HFF-Myc (cell line): ENCODE data around the gene UBR3.
A peak's percentile ranks its signal among the peaks of the same experiment; 100 is the strongest.

Experiments used
- DNase-seq: peaks from one replicate; pipeline ENCODE4 v3.0.0-alpha.2; 2011; ENCODE audit warnings: low read depth; ENCODE audit errors: extremely low read depth
- H3K4me3 ChIP-seq: replicated peaks from 2 replicates; pipeline ENCODE4 v1.5.1; 2011; ENCODE audit warnings: low read depth, mild to moderate bottlenecking, control low read depth, low read length
- TF ChIP-seq, protein P1 (sequence below): IDR thresholded peaks from 2 replicates; pipeline ENCODE4 v1.5.1; 2012; ENCODE audit warnings: mild to moderate bottlenecking, low read depth, low read length, control low read depth; ENCODE audit errors: missing control alignments

Gene UBR3

DNA sequence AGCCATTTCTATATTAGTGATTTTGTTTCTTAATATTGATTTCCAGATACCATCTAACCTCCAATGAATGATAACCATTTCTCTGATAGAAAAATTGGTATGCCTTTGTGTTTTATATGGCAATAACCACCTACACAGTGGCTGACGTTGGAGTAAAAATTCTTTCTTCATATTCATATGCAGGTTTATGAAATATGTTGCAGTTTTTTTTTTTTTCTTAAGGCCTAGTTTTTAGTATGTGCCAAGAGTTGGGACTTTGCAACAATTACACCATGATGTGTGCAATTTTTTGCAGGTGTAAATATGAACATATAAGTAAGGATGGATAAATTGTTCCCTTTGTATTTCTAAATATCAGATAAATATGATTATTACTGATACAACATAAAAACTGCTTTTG lies 187.5 kb downstream of the UBR3 start:
- no peak overlapping the region for H3K4me3 ChIP-seq
- TF ChIP-seq, protein P1, sequence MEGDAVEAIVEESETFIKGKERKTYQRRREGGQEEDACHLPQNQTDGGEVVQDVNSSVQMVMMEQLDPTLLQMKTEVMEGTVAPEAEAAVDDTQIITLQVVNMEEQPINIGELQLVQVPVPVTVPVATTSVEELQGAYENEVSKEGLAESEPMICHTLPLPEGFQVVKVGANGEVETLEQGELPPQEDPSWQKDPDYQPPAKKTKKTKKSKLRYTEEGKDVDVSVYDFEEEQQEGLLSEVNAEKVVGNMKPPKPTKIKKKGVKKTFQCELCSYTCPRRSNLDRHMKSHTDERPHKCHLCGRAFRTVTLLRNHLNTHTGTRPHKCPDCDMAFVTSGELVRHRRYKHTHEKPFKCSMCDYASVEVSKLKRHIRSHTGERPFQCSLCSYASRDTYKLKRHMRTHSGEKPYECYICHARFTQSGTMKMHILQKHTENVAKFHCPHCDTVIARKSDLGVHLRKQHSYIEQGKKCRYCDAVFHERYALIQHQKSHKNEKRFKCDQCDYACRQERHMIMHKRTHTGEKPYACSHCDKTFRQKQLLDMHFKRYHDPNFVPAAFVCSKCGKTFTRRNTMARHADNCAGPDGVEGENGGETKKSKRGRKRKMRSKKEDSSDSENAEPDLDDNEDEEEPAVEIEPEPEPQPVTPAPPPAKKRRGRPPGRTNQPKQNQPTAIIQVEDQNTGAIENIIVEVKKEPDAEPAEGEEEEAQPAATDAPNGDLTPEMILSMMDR = no peak
- no peak for DNase-seq

DNA sequence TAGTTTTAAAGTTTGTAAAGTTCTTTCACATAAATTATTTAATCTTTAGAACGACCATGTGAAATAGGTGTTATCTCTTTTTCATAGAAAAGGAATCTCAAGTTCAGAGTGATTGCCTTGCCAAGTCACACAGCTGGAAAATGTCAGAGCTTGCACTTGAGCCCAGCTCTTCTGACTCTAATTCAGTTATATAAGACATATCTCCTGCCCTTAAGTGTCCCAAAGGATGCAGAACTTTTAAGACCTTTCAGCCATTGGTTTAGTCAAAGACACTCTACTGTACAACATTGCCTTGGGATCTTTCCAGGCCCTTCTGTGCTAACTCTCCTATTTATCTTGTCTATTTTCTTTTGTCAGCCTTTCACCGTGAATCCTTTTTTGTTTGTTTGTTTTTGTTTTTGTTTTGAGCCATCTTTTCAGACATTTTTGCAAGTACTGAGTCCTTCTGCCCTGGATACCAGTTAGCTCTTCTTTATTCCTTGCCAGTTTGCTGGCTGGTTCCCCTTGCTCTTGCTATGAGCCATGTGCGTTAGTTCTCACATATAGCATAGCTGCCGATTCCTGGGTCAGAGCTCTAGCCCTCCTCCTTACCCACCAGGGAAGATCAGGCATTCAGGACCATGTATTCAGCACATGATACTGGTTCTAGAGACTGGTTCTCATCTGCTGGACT lies 190.7 kb downstream of the UBR3 start:
- H3K4me3 ChIP-seq = no peak overlapping the region
- DNase-seq = no peak
- TF ChIP-seq, protein P1 = no peak

DNA sequence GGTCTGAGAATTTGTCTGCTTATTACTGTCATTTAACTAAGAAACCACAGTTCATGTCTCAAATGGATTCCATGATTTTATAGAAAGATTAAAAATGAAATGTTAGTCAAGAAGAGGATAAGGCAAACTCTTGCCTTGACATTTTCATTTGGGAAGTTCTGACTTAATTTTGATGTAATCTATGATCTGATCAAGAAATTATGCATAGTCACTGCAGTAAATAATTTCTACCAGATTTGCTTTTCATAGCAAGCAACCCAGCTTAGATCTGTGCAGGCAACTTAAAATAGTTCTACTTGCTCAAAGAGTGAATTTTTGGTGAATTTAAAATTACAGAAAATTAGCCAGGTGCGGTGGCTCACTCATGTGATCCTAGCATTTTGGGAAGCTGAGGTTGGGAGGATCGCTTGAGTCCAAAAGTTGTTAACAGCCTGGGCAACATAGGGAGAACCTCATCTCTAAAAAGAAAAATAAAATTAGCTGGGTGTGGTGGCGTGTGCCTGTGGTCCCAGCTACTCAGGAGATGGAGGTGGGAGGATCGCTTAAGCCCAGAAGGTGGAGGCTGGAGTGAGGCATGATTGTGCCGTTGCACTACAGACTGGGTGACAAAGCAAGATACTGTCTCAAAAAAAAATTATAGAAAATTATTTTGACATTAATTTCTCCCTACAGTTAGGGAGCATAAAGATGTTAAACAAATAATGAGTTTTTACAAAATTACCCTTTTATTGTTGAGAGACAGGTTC lies 192.0 kb downstream of the UBR3 start:
- H3K4me3 ChIP-seq = no peak overlapping the region
- no peak for DNase-seq
- TF ChIP-seq, protein P1 = no peak

DNA sequence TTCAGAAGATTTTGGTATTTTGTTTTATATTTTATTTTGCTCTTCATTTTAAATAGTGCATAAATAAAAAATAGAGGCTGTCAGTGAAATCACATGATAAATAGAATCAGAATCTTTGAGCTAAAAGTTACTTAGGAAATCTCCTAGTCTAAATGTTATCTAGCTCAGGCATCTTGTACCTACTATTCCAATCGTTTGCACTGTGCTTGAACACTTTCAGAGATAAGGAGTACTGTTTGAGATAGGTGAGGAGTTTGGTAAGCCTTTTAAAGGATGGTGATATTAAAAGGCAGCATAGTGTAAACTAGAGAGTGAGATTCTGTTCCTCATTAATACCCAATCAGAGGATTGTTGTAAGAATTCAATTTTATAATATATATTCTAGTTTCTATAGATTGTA lies 193.5 kb downstream of the UBR3 start:
- TF ChIP-seq, protein P1 = no peak
- DNase-seq = no peak
- no peak overlapping the region for H3K4me3 ChIP-seq

DNA sequence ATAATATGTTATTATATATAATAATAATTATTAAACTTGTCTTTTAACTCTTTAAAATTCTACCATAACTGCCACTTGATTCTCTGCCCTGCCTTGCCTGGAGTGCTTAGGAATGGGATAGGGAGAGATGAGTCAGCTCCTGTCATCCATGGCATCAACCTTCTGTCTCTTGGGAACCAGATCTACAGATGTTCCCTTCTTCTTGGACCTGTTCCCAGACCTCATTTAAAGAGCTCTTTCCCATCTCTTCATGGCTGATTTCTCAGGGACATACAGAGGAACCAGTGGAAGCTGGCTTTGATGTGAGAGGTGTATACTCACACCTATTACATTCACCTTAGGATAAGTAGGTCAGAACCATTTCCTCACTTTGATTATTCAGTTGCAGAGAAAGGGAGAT lies 195.4 kb downstream of the UBR3 start:
- DNase-seq = peak; percentile 82
- H3K4me3 ChIP-seq = no peak overlapping the region
- TF ChIP-seq, protein P1 = no peak

DNA sequence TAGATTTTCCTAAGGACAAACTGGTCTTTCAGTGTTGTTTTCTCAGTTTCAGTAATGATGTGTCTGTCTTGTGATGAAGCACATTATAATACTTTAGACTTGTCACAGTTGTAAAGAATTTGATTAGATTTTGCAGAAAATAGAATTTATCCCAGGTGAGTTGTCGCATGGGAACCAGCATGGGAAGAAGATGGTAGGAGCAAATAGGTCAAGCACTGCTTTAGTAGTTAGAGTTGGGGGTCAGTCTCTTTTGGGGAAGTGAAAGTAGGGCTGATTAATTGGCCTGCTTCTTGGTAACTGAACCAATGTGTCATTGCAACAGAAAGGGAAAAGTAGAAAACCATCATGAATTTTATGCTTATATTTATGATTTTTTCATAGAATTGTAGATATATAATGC lies 197.5 kb downstream of the UBR3 start:
- H3K4me3 ChIP-seq = no peak overlapping the region
- no peak for DNase-seq
- TF ChIP-seq, protein P1 = no peak
